Measurements from ENCODE around the gene CAPN10.

GRCh38 chr2:240642806-240643092 is 56.2 kb downstream of the CAPN10 start:
- TF ChIP-seq ATF3 (CRISPR knock-in tag; conservative IDR thresholded peaks at IDR 0.05) (no peak), NR3C1 (CRISPR knock-in tag; conservative IDR thresholded peaks at IDR 0.05; ENCODE audit: low read depth) (no peak), USF2 (CRISPR knock-in tag; IDR thresholded peaks at IDR 0.05) (no peak), JUN (CRISPR knock-in tag; IDR thresholded peaks at IDR 0.05) (no peak), KAT7 (CRISPR knock-in tag; IDR thresholded peaks at IDR 0.05; ENCODE audit: borderline replicate concordance) (no peak), CTCF (IDR thresholded peaks at IDR 0.05) (no peak), MAX (CRISPR knock-in tag; IDR thresholded peaks at IDR 0.05) (no peak), CREM (CRISPR knock-in tag; IDR thresholded peaks at IDR 0.05) (no peak), ATF1 (CRISPR knock-in tag; IDR thresholded peaks at IDR 0.05) (no peak), ELF4 (CRISPR knock-in tag; IDR thresholded peaks at IDR 0.05; ENCODE audit: low read depth) (no peak), SMAD3 (CRISPR knock-in tag; IDR thresholded peaks at IDR 0.05; ENCODE audit: borderline replicate concordance) (no peak), AFF4 (CRISPR knock-in tag; IDR thresholded peaks at IDR 0.05; ENCODE audit: borderline replicate concordance) (no peak), ZNF281 (CRISPR knock-in tag; IDR thresholded peaks at IDR 0.05) (no peak), NR1H2 (CRISPR knock-in tag; IDR thresholded peaks at IDR 0.05) (no peak)
